Hematopoietic multipotent progenitor cell (in vitro differentiated cells): Measurements from ENCODE around the gene YIPF2. TPM values are rescaled to one million over a fixed set of nuclear protein-coding genes. Genes with fewer than 3 reads are reported as not detected.
"Not testable (repeated sequence)": the region's sequence is repeated elsewhere in the genome, so short reads cannot be mapped to it uniquely, and the experiment has no call there.

ENCODE experiments used
- DNase-seq, 3 donors: peaks; one replicate each; pipeline ENCODE4 v3.0.0-alpha.2; 2011 to 2015; ENCODE audit warnings: low read depth in 2 of 3, low spot score in 2 of 3
- total RNA-seq: library from RNA; depleted of rRNA; stranded (reverse); fragments of >200 nt; gene quantifications from one replicate; pipeline ENCODE4 v1.2.3, GENCODE V29; 2012

The YIPF2 gene
- total RNA-seq, 1 donor: 111 TPM

DNA sequence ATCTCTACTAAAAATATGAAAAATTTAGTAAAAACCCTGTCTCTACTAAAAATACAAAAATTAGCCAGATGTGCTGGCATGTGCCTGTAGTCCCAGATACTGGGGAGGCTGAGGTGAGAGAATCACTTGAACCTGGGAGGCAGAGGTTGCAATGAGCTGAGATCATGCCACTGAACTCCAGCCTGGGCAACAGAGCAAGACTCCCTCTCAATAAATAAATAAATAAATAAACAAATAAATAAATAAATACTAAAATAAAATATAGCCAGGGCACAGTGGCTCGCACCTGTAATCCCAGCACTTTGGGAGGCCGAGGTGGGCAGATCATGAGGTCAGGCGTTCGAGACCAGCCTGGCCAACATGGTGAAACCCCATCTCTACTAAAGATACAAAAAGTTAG lies 15.0 kb upstream of the YIPF2 start:
- not testable (repeated sequence) for DNase-seq

DNA sequence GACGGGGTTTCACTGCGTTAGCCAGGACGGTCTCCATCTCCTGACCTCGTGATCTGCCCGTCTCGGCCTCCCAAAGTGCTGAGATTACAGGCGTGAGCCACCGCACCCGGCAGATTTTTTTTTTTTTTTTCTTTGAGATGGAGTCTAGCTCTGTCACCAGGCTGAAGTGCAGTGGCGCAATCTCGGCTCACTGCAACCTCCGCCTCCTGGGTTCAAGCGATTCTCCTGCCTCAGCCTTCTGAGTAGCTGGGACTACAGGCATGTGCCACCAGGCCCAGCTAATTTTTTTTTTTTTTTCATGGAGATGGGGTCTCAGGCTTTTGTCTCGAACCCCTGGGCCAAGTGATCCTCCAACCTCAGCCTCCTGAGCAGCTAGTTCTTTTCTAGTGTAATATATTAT lies 13.2 kb upstream of the YIPF2 start:
- not testable (repeated sequence) for DNase-seq

DNA sequence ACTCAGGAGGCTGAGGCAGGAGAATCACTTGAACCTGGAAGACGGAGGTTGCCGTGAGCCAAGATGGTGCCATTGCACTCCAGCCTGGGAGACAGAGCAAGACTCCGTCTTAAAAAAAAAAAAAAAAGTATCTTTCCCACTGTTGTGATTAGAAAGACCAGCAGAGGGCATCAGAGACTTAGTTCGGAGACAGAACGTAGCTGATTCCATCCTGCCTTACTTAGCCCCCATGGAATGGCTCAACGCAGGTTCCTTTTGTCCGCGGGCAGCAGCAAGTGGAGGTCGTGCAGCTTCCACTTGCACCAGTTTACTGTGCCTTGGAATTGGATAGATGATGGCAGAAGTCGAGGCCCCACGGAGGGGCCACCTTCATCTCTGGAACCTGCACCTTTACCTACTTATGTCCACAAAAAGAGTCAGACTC lies 8.2 kb upstream of the YIPF2 start:
- DNase-seq: peak in 2 of 3 donors; percentile 70 to 82

DNA sequence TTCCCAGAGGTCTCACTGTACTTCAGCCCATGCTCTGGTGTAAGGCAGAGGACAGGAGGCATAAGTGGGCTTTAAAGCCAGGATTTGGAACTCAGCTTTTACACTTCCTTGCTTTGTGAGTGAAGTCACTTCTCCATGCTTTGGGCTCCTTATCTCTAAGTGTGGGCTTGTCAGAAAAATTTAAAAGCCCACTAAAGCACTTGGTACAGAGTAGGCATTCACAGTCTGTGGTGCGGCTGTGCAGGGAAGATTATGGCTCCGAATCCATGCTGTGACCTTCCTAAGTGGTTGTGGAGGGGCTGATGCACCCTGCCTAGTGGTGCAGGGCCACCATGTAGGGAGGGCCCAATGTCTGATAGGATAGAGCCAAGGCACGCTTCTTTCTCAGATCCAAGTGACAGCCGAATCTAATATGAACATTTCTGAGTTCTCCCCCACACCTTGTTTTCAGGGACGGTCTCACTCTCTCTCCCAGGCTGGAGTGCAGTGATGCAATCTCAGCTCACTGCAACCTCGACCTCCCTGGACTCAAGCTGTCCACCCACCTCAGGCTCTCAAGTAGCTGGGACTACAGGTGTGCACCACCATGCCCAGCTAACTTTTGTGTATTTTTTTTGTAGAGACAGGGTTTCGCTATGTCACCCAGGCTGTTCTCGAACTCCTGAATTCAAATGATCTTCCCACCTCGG lies 7.1 kb upstream of the YIPF2 start:
- DNase-seq: no peak

DNA sequence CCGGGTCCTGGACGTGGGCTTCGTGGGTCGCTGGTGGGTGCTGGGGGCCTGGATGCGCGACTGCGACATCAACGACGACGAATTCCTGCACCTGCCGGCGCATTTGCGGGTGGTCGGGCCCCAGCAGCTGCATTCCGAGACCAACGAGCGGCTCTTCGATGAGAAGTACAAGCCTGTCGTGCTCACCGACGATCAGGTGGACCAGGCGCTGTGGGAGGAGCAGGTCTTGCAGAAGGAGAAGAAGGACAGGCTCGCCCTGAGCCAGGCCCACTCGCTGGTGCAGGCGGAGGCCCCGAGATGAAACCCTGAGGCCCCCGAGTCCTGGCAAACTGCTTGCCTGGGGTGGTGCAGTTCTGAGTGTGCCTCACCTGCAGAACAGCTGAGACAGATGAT lies 959 bp upstream of the YIPF2 start:
- DNase-seq: no peak

DNA sequence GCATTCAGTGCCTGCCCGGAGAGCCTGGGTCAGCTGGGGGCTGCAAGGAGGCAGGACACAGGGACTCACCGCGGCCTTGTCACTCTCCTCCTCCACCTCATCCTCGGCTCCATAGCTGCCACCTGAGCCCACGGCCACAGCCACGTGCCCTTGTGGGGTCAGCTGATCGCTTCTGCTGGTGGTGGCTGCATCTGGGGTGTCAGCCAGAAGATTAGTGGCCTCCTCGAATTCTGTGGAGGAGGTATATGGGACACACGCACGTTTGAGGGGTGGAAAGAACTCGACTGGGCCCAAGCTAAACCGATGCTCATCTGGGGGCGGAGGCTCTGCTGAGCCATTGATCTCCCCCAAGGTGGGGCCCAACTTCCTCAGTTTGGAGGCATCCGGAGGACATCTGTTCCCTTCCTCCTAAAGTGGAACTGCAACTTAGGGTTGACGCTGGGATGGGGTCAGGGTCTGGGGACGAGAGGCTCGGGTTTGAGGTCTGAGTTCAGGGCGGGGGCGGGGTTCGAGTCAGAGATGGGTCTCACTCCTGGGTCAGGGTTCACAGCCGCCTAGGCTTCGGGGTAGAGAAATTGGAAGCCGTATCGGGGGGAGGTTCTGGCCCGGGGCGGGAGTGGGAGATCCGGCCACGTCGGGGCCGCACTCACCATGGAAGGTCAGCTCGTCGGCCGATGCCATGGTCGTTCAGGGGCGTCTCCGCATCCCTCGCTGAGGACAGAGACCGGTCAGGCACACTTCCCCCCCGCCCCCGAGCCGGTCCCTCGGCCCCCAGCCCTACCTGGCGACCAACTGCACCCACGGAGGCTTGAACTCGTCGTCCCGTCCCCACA lies 493 bp downstream of the YIPF2 start:
- peak in 2 of 3 donors; percentile 7 to 13 for DNase-seq

DNA sequence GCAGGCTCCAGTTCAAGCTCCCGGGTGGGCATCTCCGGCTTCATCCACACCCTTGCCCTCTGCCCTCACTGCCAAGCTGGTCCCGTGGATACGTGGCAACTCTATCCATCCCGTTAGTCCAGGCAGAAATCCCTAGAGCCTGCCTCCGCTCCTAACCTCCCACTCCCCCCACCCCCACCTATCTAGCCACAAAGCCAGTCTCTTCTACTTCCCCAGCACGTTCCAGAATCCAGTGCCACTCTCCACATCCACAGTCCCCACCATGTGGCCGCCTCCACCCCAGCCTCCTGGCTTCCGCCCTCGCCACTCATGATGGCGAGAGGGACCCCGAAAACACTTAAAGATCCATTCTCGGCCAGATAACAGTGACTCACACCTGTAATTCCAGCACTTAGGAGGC lies 3.8 kb downstream of the YIPF2 start:
- DNase-seq: no peak

DNA sequence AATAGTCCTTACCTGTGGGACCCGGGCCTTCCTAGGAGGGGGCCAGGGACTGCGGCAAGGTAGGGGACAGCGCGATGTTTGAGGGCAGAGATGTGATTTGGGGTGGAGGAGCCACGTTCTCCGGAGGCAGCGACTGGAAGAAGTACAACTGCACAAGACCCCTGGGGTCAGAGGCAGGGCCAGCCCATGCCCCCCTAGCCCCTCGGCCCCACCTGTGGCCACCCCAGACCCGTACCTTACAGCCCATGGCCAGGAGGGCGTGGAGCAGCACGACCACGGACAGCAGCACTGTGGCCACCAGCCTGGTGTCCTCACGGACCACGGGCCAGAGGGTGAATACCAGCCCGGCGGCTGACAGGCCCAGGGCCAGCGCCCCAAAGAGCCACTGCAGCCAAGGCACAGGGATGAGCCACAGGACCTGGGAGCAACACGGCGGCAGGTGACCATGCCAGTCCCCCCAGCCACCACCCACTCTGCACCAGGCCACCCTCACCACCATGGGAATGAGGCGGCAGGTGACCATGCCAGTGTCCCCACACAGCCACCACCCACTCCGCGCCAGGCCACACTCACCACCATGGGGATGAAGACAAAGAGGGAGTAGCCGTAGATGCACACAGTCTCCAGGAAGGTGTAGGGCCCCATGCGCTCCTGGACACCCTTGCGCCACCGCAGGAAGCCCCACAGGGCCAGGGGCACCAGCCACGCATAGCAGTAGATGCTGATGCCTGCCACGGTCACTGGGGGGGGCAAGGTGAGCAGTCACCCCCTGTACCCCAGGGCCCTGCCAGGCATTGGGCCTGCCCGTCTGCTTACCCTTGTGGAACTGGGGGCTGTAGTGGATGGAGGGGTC lies 5.0 kb downstream of the YIPF2 start:
- no peak for DNase-seq

DNA sequence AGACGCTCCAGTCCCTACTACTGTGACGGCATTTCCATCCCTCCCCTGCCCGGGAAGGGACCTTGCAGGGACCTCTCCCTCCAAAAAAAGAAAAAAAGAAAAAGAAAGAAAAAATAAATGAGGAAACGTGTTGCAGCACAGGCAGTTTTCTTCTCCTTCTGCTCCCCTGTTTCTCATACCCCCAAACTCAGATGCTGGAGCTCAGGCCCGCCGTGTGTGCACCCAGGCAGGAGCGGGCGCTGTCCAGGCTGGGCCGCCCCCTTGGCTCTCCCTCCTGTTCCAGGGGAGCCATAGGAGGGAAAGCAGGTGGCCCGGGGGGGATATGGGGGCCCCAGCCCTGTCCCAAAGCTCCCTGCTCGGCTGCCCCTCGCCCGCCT lies 5.8 kb downstream of the YIPF2 start:
- DNase-seq: no peak

DNA sequence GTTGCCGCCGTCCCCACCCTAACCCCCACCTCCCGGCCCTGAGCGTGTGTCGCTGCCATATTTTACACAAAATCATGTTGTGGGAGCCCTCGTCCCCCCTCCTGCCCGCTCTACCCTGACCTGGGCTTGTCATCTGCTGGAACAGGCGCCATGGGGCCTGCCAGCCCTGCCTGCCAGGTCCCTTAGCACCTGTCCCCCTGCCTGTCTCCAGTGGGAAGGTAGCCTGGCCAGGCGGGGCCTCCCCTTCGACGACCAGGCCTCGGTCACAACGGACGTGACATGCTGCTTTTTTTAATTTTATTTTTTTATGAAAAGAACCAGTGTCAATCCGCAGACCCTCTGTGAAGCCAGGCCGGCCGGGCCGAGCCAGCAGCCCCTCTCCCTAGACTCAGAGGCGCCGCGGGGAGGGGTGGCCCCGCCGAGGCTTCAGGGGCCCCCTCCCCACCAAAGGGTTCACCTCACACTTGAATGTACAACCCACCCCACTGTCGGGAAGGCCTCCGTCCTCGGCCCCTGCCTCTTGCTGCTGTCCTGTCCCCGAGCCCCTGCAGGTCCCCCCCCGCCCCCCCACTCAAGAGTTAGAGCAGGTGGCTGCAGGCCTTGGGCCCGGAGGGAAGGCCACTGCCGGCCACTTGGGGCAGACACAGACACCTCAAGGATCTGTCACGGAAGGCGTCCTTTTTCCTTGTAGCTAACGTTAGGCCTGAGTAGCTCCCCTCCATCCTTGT lies 6.4 kb downstream of the YIPF2 start:
- DNase-seq: no peak

DNA sequence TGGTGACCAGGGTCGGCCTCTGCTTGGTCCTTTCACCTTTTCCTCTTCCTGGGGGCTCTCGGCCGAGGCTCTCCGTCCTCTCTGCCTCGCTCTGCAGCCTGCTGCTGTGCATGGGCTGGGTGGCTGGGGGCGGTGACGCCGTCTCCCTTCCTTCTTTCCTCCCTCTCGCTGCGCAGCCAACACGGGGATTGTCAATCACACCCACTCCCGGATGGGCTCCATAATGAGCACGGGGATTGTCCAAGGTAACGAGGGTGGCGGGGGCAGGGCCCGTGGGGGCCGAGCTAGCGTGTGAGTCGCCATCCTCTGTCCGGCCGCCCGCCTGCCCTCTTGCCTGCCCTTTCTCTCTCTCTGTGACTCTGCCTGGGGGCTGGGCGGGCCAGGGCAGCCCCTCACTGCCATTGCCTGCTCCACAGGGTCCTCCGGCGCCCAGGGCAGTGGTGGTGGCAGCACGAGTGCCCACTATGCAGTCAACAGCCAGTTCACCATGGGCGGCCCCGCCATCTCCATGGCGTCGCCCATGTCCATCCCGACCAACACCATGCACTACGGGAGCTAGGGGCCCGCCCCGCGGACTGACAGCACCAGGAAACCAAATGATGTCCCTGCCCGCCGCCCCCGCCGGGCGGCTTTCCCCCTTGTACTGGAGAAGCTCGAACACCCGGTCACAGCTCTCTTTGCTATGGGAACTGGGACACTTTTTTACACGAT lies 7.1 kb downstream of the YIPF2 start:
- DNase-seq: no peak

DNA sequence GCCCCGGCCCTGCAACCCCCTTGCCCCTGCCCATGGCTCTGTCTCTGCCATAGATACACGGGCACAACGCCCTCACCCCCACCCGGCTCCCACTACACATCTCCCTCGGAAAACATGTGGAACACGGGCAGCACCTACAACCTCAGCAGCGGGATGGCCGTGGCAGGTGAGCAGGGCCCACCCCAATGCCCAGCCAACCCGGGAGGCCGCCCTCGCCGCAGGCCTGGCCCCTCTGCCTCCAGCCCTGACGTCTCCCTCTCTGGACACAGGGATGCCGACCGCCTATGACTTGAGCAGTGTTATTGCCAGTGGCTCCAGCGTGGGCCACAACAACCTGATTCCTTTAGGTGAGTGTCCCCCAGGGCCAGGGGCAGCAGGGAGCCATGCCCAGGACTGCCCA lies 7.7 kb downstream of the YIPF2 start:
- no peak for DNase-seq

DNA sequence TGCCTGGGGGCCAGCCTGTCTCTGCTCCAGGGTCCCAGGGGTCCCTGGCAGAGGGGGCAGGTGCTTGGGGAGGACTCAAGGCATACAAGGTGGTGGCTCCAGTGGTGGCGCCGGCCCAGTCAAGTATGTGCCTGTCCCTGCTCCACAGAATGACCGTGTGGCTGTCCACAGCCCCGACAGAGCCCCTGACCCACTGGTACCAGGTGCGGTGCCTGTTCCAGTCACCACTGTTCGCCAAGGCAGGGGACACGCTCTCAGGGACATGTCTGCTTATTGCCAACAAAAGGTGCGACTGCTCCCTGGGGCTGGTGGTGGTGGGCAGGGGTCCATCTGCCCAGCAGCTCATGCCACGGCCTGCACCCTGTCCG lies 8.2 kb downstream of the YIPF2 start:
- DNase-seq: no peak

DNA sequence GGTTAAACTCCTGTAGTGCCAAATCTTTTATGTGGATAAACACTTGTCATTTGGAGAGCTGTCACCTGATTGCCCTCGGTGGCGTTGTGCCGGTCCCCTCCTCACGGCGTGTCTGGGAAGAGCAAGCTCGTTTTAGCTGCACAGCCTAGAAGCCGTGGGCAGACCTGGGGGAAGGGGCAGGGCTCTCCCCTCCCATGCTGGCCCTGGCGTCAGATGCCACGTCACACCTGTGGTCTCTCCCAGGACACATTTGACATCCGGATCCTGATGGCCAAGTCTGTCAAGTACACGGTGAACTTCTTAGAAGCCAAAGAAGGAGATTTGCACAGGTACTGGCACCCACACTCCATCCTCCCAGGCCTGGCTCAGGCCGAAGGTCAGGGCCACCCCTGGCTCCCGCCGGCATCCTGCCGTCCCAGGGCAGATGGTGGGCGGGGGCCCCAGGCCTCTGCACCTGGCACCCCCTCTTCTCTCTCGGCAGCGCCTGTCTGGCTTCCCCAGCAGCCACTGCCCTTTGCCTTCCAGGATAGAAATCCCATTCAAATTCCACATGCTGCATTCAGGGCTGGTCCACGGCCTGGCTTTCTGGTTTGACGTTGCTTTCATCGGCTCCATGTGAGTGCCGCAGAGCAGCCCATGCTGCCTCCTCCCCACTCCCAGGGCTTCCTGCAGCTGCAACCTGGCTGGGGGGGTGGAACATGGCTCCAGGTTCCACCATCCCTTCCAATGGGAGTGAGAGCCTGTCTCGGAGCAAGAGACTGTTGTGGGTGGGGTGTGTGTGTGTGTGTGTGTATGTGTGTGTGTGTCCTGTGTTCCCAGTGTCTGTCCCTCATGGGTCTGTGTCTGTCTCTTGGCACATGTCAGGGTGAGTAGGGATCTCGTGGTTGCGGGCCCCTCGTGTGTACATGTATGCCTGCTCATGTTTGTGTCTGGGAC lies 8.8 kb downstream of the YIPF2 start:
- DNase-seq: no peak

DNA sequence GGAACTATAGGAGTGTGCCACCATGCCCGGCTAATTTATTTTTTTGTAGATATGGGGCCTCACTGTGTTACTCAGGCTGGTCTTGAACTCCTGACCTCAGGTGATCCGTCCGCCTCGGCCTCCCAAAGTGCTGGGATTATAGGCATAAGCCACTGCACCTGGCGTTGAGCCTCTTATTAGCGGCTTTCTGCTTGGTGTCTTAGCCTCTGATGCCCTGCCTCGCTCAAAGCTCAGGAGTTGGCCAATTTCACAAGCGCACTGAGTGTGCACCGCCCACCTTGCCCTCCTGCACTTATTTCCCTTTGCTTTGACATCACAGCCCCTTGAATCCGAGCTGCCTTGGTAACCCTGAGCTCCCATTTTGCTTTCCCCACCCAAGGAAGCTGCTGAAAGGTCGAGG lies 10.1 kb downstream of the YIPF2 start:
- DNase-seq: no peak

DNA sequence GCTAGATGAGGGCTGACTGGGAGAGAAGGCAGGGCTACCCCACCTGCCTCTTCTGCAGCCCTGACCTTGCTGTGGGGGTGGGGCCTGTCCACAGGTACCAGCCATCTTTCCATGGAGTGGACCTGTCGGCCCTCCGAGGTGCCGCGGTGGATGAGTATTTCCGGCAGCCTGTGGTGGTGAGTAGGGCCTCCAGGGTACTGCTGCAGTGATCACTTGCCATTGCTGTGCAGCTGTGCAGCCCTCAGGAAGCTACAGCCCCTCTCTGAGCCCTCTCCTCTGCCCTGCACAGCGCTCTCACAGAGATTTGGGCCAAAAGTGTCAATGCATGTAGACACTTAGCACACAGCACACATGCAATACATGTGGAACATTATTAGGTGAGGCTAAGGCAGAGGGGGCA lies 11.8 kb downstream of the YIPF2 start:
- no peak for DNase-seq

DNA sequence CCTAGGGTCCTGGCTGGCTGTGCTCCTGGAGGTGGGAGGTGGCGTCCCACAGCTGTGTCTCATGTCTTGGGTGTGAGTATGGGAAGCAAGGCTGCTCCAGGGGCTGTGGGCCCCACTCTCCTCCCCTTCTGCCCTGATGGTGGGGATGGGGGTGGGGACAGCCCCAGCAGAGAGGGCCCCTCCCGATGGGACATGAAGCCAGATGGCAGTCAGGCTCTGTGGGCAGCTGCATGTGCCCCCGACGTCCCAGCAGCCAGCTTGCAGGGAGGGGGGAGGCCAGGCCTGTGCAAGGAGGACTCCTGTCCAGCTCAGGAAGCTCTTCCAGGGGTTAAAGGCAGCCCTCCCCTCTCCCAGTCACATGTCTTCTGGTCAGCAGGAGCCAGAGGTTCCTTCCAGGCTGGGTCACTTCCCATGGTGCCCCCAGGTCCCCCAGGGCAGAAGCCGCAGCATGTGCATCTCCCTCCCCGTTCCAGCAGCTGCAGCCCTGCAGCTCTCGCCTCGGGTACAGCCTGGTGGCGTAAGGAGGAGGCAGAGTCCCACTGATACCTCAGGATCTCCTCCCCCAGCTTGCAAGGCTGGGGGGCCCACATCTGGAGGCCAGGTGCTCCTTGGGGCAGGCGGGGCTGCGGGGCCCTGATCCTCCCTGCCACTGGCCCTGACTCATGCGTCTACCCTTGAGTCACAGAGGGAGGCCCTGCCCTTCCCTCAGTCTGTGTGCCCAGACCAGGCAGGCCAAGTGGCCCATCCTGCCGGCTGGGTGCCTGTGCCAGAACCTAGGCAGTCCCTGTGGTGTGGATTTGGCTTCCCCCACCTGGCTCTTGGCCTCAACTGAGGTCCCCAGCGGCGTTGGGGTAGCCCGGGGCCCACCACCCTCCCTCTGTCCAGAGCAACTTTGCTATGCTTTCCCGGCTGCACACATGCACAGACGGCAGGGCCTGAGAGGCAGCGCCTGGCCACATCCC lies 13.0 kb downstream of the YIPF2 start:
- DNase-seq: no peak
